ENCODE measurements around the gene SUCLG2.

DNA sequence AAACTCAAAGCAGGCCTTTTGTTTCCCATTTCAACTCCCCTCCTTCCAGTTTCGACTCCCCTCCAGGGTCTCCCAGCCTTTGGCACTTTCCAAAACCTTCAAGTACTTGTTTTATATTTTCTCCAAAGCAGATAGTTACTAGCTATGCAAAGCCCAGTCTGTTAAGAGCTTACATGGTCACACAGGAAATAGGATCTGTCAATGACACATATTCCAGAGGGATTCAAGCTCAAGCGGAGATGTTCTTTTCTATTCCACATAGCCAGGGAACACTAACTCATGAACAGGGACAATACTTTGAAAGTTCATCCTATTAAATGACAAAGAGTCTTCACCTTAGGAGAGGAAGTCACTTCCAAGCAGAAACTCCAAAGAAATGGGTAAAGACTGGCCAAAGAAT lies 18.6 kb downstream of the SUCLG2 start:
- TF ChIP-seq EZH2 (IDR thresholded peaks at IDR 0.05; ENCODE audit: low read depth), result no peak
- TF ChIP-seq, protein P1, sequence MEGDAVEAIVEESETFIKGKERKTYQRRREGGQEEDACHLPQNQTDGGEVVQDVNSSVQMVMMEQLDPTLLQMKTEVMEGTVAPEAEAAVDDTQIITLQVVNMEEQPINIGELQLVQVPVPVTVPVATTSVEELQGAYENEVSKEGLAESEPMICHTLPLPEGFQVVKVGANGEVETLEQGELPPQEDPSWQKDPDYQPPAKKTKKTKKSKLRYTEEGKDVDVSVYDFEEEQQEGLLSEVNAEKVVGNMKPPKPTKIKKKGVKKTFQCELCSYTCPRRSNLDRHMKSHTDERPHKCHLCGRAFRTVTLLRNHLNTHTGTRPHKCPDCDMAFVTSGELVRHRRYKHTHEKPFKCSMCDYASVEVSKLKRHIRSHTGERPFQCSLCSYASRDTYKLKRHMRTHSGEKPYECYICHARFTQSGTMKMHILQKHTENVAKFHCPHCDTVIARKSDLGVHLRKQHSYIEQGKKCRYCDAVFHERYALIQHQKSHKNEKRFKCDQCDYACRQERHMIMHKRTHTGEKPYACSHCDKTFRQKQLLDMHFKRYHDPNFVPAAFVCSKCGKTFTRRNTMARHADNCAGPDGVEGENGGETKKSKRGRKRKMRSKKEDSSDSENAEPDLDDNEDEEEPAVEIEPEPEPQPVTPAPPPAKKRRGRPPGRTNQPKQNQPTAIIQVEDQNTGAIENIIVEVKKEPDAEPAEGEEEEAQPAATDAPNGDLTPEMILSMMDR (conservative IDR thresholded peaks at IDR 0.05), result no peak
